K562 (cell line): Measurements from ENCODE around the gene EIPR1. TPM values are rescaled to one million over a fixed set of nuclear protein-coding genes. Genes with fewer than 3 reads are reported as not detected.

Experiments
- ATAC-seq: fragments of 200-7000 bp; cut with Tn5 transposase; 3 replicates; pipeline ENCODE4 v1.9.1; 2020; ENCODE audit warnings: moderate library complexity
- BruUV-seq: library from RNA; stranded (reverse); fragments of 400-500 nt; replicated peaks from 2 replicates; lab custom pipeline; 2021; lab: Mats Ljungman, UMichigan
- CTCF ChIA-PET: fragments of 300-600 bp; formaldehyde crosslinking; extraction: SDS; loops from one replicate; lab custom pipeline; 2021; ENCODE audit warnings: low intra/inter-chr PET ratio; lab: Yijun Ruan, JAX
- POLR2A ChIA-PET: fragments of 300-600, 350-650 bp; sonication (Branson Sonifier 250); formaldehyde crosslinking; extraction: SDS; loops from one replicate; lab custom pipeline; 2021; ENCODE audit warnings: antibody characterized with exemption, inconsistent platforms; lab: Yijun Ruan, JAX
- DNase-seq, 4 experiments: peaks; one replicate each; pipeline versions ENCODE4 v3.0.0 to v3.0.0-alpha.2; 2011 to 2018; ENCODE audit warnings: low spot score in 3 of 4, mixed read lengths in 3 of 4; ENCODE audit errors: extremely low read depth in 1 of 4
- FAIRE-seq: peaks from 2 replicates; lab custom pipeline; 2011; peaks lifted over from hg19 to GRCh38; lab: Jason Lieb, UNC
- H2AFZ ChIP-seq: 2 replicates; pipeline ENCODE4 v1.6.0; 2011; ENCODE audit warnings: low read depth, low read length, control low read depth, inconsistent platforms
- H3K27ac ChIP-seq: fragments of 200-600 bp; 3 replicates; pipeline ENCODE4 v1.8.0; 2011; ENCODE audit warnings: low read depth, mild to moderate bottlenecking, control low read depth, inconsistent platforms, low read length, moderate library complexity, mixed read lengths; ENCODE audit errors: extremely low read depth
- H3K27me3 ChIP-seq, 2 experiments: fragments of 300-600 bp in 1 of 2; 2 replicates in 1 of 2; 3 replicates in 1 of 2; pipeline versions ENCODE4 v1.6.0 to v1.8.0; 2011; ENCODE audit warnings: inconsistent platforms in 2 of 2, low read length in 2 of 2, mild to moderate bottlenecking in 1 of 2, mixed read lengths in 1 of 2, moderate library complexity in 1 of 2; ENCODE audit not compliant: control insufficient read depth in 2 of 2, insufficient read depth in 2 of 2
- H3K36me3 ChIP-seq: fragments of 300-600 bp; 3 replicates; pipeline ENCODE4 v1.8.0; 2011; ENCODE audit warnings: mild to moderate bottlenecking, low read length, inconsistent platforms; ENCODE audit not compliant: control insufficient read depth, insufficient read depth
- H3K4me1 ChIP-seq, 2 experiments: fragments of 200-600 bp in 1 of 2; replicated peaks in 1 of 2; 2 replicates in 1 of 2; 3 replicates in 1 of 2; pipeline versions ENCODE4 v1.5.1 to v1.8.0; 2011; ENCODE audit warnings: inconsistent platforms in 2 of 2, low read length in 2 of 2, mild to moderate bottlenecking in 1 of 2, mixed read lengths in 1 of 2, moderate library complexity in 1 of 2; ENCODE audit not compliant: control insufficient read depth in 2 of 2, insufficient read depth in 2 of 2
- H3K4me2 ChIP-seq: 2 replicates; pipeline ENCODE4 v1.6.1; 2011; ENCODE audit warnings: low read length, control low read depth, inconsistent platforms, mixed read lengths; ENCODE audit not compliant: insufficient read depth
- H3K4me3 ChIP-seq: fragments of 200-600 bp; sonication (generic), shearing (Covaris generic); 2 replicates; pipeline ENCODE4 v1.5.1; 2016; ENCODE audit warnings: control low read depth, inconsistent platforms
- H3K79me2 ChIP-seq: fragments of 200-600 bp; 3 replicates; pipeline ENCODE4 v1.8.0; 2011; ENCODE audit warnings: low read length, inconsistent platforms; ENCODE audit not compliant: control insufficient read depth, insufficient read depth
- H3K9ac ChIP-seq, 2 experiments: 2 replicates each; pipeline versions ENCODE4 v1.6.0 to v1.6.1; 2011; ENCODE audit warnings: low read depth in 2 of 2, low read length in 2 of 2, control low read depth in 1 of 2, inconsistent platforms in 1 of 2, mild to moderate bottlenecking in 1 of 2, mixed read lengths in 1 of 2; ENCODE audit not compliant: insufficient read depth in 1 of 2
- H3K9me1 ChIP-seq: one replicate; pipeline ENCODE4 v1.6.0; 2011; ENCODE audit warnings: inconsistent platforms, mild to moderate bottlenecking, low read length, moderate library complexity; ENCODE audit not compliant: control insufficient read depth, insufficient read depth
- H3K9me3 ChIP-seq: replicated peaks from 2 replicates; pipeline ENCODE4 v1.5.1; 2011; ENCODE audit warnings: low read depth, low read length, inconsistent platforms; ENCODE audit not compliant: control insufficient read depth, insufficient read depth
- H4K20me1 ChIP-seq: replicated peaks from 2 replicates; pipeline ENCODE4 v1.6.1; 2011; ENCODE audit warnings: low read length, inconsistent platforms, mixed read lengths; ENCODE audit not compliant: control insufficient read depth, insufficient read depth
- BDP1 ChIP-seq: IDR thresholded peaks from 3 replicates; pipeline ENCODE4 v1.6.1; 2011; ENCODE audit not compliant: insufficient read length, insufficient read depth
- CBX1 ChIP-seq: sonication (generic); IDR thresholded peaks from 2 replicates; pipeline ENCODE4 v1.6.1; 2016; ENCODE audit warnings: antibody characterized with exemption, low read depth, mild to moderate bottlenecking
- ESRRB ChIP-seq: fragments of 250-450 bp; sonication (Bioruptor Pico); IDR thresholded peaks from 2 replicates; pipeline ENCODE4 v1.5.0; 2020; ENCODE audit warnings: mild to moderate bottlenecking, moderate library complexity, borderline replicate concordance
- GTF2F1 ChIP-seq: IDR thresholded peaks from 2 replicates; pipeline ENCODE4 v1.6.1; 2011; ENCODE audit warnings: low read depth, low read length, improper control_type of control experiment
- IFI16 ChIP-seq: fragments of 250-450 bp; sonication (Bioruptor Pico); IDR thresholded peaks from 2 replicates; pipeline ENCODE4 v2.1.2; 2022; ENCODE audit warnings: mild to moderate bottlenecking, inconsistent platforms
- L3MBTL2 ChIP-seq: fragments of 450-650 bp; IDR thresholded peaks from 2 replicates; pipeline ENCODE4 v1.6.1; 2016; ENCODE audit warnings: mild to moderate bottlenecking, moderate library complexity
- MEF2D ChIP-seq: conservative IDR thresholded peaks from 2 replicates; pipeline ENCODE4 v1.6.1; 2016; ENCODE audit warnings: low read depth, missing genetic modification characterization, missing compliant biosample characterization
- NR3C1 ChIP-seq: sonication (generic); formaldehyde crosslinking; IDR thresholded peaks from 2 replicates; pipeline ENCODE4 v1.8.1; 2022; ENCODE audit warnings: missing genetic modification reagents
- POLR2G ChIP-seq: fragments of 200-400 bp; formaldehyde crosslinking; IDR thresholded peaks from 2 replicates; pipeline ENCODE4 v1.6.1; 2017; ENCODE audit warnings: low read depth, mild to moderate bottlenecking, antibody characterized with exemption, low read length, moderate library complexity
- PYGO2 ChIP-seq: fragments of 450-650 bp; IDR thresholded peaks from 2 replicates; pipeline ENCODE4 v1.6.1; 2016; ENCODE audit warnings: mild to moderate bottlenecking, missing genetic modification characterization, moderate library complexity, missing compliant biosample characterization
- SIX5 ChIP-seq, 2 experiments: IDR thresholded peaks; 2 replicates each; pipeline ENCODE4 v1.6.1; 2011; ENCODE audit warnings: low read length in 2 of 2, borderline replicate concordance in 1 of 2, low read depth in 1 of 2, mild to moderate bottlenecking in 1 of 2, moderate library complexity in 1 of 2; ENCODE audit not compliant: insufficient read depth in 1 of 2
- SNIP1 ChIP-seq: fragments of 450-650 bp; IDR thresholded peaks from 2 replicates; pipeline ENCODE4 v1.7.1; 2017; ENCODE audit warnings: low read depth, mild to moderate bottlenecking
- ZFP1 ChIP-seq: fragments of 450-650 bp; formaldehyde crosslinking; IDR thresholded peaks from 2 replicates; pipeline ENCODE4 v1.4.0; 2020; ENCODE audit warnings: mild to moderate bottlenecking, mixed read lengths
- ZKSCAN3 ChIP-seq: fragments of 250-450 bp; sonication (Bioruptor Pico); IDR thresholded peaks from 2 replicates; pipeline ENCODE4 v1.4.0; 2020
- ZNF263 ChIP-seq: sonication (generic); formaldehyde crosslinking; IDR thresholded peaks from 2 replicates; pipeline ENCODE4 v1.8.0; 2022; ENCODE audit warnings: mild to moderate bottlenecking, missing genetic modification reagents, borderline replicate concordance
- ZNF507 ChIP-seq: conservative IDR thresholded peaks from 2 replicates; pipeline ENCODE4 v1.6.1; 2017; ENCODE audit warnings: missing genetic modification characterization, missing compliant biosample characterization
- ZNF668 ChIP-seq: fragments of 250-450 bp; sonication (Bioruptor Pico); IDR thresholded peaks from 2 replicates; pipeline ENCODE4 v1.8.0; 2022; ENCODE audit warnings: mild to moderate bottlenecking, inconsistent platforms
- WGBS: fragments of 100-300 bp; shearing (Covaris generic); methylation state at CpG from one replicate; pipeline ENCODE4 v1.1.6; 2016; ENCODE audit warnings: low coverage, mixed read lengths; ENCODE audit not compliant: insufficient coverage; ENCODE audit errors: missing lambda C conversion rate; 5-methylcytosine and 5-hydroxymethylcytosine counted together
- in situ Hi-C: fragments of 300-500 bp; cut with MboI; formaldehyde crosslinking; loops from 4 replicates; pipeline ENCODE4 v1.15.0; 2018; ENCODE audit warnings: inconsistent platforms, mixed read lengths
- intact Hi-C: fragments of 100-400 bp; cut with micrococcal nuclease; formaldehyde crosslinking; loops from 2 replicates; pipeline ENCODE4 v1.14.2; 2022
- polyA plus RNA-seq, 8 experiments: library from polyadenylated mRNA; depleted of rRNA in 4 of 8; stranded (reverse) in 5 of 8; unstranded in 3 of 8; fragments of >200 nt; fragmentation: Nextera tagmentation in 2 of 8; fragmentation: Illumina TruSeq in 1 of 8; extraction: Ambion mirVana in 2 of 8; extraction: Trizol in 1 of 8; gene quantifications; 2 replicates each; pipeline versions ENCODE4 v1.2.1 to v1.2.3, GENCODE V29; 2011 to 2014; ENCODE audit warnings: inconsistent platforms in 1 of 8, missing spikeins in 1 of 8
- total RNA-seq, 7 experiments: library from RNA; depleted of rRNA in 6 of 7; stranded (reverse); fragments of >200 nt in 6 of 7; fragmentation: Illumina TruSeq in 2 of 7; extraction: Trizol in 2 of 7; gene quantifications; 2 replicates each; pipeline versions ENCODE4 v1.2.1 to v1.2.3, GENCODE V29; 2011 to 2021; ENCODE audit warnings: low replicate concordance in 1 of 7
- TF ChIP-seq, protein P1 (sequence below): conservative IDR thresholded peaks from 2 replicates; pipeline ENCODE4 v1.6.1; 2011; ENCODE audit warnings: low read depth, mild to moderate bottlenecking, low read length; ENCODE audit not compliant: control insufficient read depth
- TF ChIP-seq, protein P2 (sequence below): sonication (generic); formaldehyde crosslinking; IDR thresholded peaks from 2 replicates; pipeline ENCODE4 v1.8.1; 2023; ENCODE audit warnings: mild to moderate bottlenecking, missing genetic modification reagents
- TF ChIP-seq, protein P3 (sequence below): sonication (generic); formaldehyde crosslinking; IDR thresholded peaks from 2 replicates; pipeline ENCODE4 v1.9.0; 2022; ENCODE audit warnings: mild to moderate bottlenecking, missing genetic modification reagents

Gene EIPR1
- total and polyA plus RNA-seq, 9 of the 15 experiments (the other 6 are each of a cell fraction or from before 2014, with no cell fraction given): 19.9 to 54.4 (median 35.9) TPM

- no TSS peak for BruUV-seq
- H3K27ac ChIP-seq: no peak overlapping the region
- H3K4me2 ChIP-seq: no peak overlapping the region
- intact Hi-C loops (no loop called here), in situ Hi-C loops (no loop called here)
- H3K9me1 ChIP-seq: no peaks in the 10 kb centered on the region
- no peaks in the 10 kb centered on the region; the same call in 1 of the 2 replicates for H4K20me1 ChIP-seq
- 0 out of 3 replicates have a peak, but pooled peaks cover 2% of the 10 kb centered on the region for H3K79me2 ChIP-seq
- H3K27me3 ChIP-seq: no peaks in the 10 kb centered on the region
- ChIA-PET CTCF (no interaction called here), POLR2A (no interaction called here)
- H2AFZ ChIP-seq: no peak overlapping the region
- no peaks in the 10 kb centered on the region; a peak in 1 of 5 replicates for H3K4me1 ChIP-seq
- TF ChIP-seq ZNF263 (no peak), SIX5 (IDR thresholded peaks at IDR 0.05; ENCODE audit: borderline replicate concordance in 1 of 2, insufficient read depth in 1 of 2, low read depth in 1 of 2, low read length in 2 of 2) (no peak), GTF2F1 (no peak), BDP1 (no peak), NR3C1 (CRISPR knock-in tag) (no peak), CBX1 (no peak), ESRRB (CRISPR knock-in tag) (no peak), ZFP1 (CRISPR knock-in tag) (no peak), SNIP1 (no peak), MEF2D (tag) (no peak), ZNF668 (CRISPR knock-in tag) (no peak), POLR2G (no peak), ZNF507 (tag) (no peak), L3MBTL2 (no peak), PYGO2 (tag) (no peak), ZKSCAN3 (CRISPR knock-in tag) (no peak), IFI16 (CRISPR knock-in tag) (no peak)
- TF ChIP-seq, protein P1, sequence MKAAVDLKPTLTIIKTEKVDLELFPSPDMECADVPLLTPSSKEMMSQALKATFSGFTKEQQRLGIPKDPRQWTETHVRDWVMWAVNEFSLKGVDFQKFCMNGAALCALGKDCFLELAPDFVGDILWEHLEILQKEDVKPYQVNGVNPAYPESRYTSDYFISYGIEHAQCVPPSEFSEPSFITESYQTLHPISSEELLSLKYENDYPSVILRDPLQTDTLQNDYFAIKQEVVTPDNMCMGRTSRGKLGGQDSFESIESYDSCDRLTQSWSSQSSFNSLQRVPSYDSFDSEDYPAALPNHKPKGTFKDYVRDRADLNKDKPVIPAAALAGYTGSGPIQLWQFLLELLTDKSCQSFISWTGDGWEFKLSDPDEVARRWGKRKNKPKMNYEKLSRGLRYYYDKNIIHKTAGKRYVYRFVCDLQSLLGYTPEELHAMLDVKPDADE: no peak
- TF ChIP-seq, protein P2, sequence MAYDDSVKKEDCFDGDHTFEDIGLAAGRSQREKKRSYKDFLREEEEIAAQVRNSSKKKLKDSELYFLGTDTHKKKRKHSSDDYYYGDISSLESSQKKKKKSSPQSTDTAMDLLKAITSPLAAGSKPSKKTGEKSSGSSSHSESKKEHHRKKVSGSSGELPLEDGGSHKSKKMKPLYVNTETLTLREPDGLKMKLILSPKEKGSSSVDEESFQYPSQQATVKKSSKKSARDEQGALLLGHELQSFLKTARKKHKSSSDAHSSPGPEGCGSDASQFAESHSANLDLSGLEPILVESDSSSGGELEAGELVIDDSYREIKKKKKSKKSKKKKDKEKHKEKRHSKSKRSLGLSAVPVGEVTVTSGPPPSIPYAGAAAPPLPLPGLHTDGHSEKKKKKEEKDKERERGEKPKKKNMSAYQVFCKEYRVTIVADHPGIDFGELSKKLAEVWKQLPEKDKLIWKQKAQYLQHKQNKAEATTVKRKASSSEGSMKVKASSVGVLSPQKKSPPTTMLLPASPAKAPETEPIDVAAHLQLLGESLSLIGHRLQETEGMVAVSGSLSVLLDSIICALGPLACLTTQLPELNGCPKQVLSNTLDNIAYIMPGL (CRISPR knock-in tag): no peak
- TF ChIP-seq, protein P3, sequence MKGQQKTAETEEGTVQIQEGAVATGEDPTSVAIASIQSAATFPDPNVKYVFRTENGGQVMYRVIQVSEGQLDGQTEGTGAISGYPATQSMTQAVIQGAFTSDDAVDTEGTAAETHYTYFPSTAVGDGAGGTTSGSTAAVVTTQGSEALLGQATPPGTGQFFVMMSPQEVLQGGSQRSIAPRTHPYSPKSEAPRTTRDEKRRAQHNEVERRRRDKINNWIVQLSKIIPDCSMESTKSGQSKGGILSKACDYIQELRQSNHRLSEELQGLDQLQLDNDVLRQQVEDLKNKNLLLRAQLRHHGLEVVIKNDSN (CRISPR knock-in tag): no peak
- FAIRE-seq: no peak
- 95% methylated on average over 7 of the region's 7 CpGs for WGBS
- H3K4me3 ChIP-seq: no peak overlapping the region
- DNase-seq: no peak
- H3K9me3 ChIP-seq: peaks cover 1% of the 10 kb centered on the region
- ATAC-seq: no peak
- no peaks in the 10 kb centered on the region for H3K36me3 ChIP-seq
- H3K9ac ChIP-seq: no peak overlapping the region
Measured at GRCh38 chr2:3291750-3292149, 85.9 kb downstream of the EIPR1 start.
